GM18519 (cell line): ENCODE results near the gene CCDC170.

Experiments
- ATAC-seq: cut with Tn5 transposase; IDR thresholded peaks from one replicate; pipeline ENCODE4 v1.9.1; 2021; ENCODE audit warnings: mild to moderate bottlenecking, moderate library complexity; ENCODE audit not compliant: unreplicated experiment, low FRiP score

Gene CCDC170

GRCh38 chr6:151610326-151610725, 116.5 kb downstream of the CCDC170 start:
- ATAC-seq = no peak

GRCh38 chr6:151614630-151615029, 120.8 kb downstream of the CCDC170 start:
- no peak for ATAC-seq

- no peak for ATAC-seq
Measured at GRCh38 chr6:151616091-151616513, 122.3 kb downstream of the CCDC170 start.

GRCh38 chr6:151616600-151616999, 122.8 kb downstream of the CCDC170 start:
- ATAC-seq = no peak

- no peak for ATAC-seq
Measured at GRCh38 chr6:151617539-151617938, 123.7 kb downstream of the CCDC170 start.

- ATAC-seq = no peak
Measured at GRCh38 chr6:151618717-151619116, 124.9 kb downstream of the CCDC170 start.

GRCh38 chr6:151620179-151620578, 126.4 kb downstream of the CCDC170 start:
- no peak for ATAC-seq

- ATAC-seq = no peak
Measured at GRCh38 chr6:151624071-151624470, 130.3 kb downstream of the CCDC170 start.

- ATAC-seq = no peak
Measured at GRCh38 chr6:151624481-151624880, 130.7 kb downstream of the CCDC170 start.

GRCh38 chr6:151624900-151625536, 131.2 kb downstream of the CCDC170 start:
- no peak for ATAC-seq

GRCh38 chr6:151627689-151628444, 134.1 kb downstream of the CCDC170 start:
- peak; percentile 50 for ATAC-seq

- ATAC-seq = no peak
Measured at GRCh38 chr6:151629791-151630190, 136.0 kb downstream of the CCDC170 start.

- no peak for ATAC-seq
Measured at GRCh38 chr6:151630387-151630786, 136.6 kb downstream of the CCDC170 start.

- no peak for ATAC-seq
Measured at GRCh38 chr6:151630991-151631655, 137.3 kb downstream of the CCDC170 start.

- no peak for ATAC-seq
Measured at GRCh38 chr6:151632415-151632987, 138.7 kb downstream of the CCDC170 start.

- ATAC-seq = no peak
Measured at GRCh38 chr6:151633526-151634335, 139.9 kb downstream of the CCDC170 start.

GRCh38 chr6:151634336-151634720, 140.5 kb downstream of the CCDC170 start:
- no peak for ATAC-seq

- ATAC-seq = no peak
Measured at GRCh38 chr6:151635741-151636140, 141.9 kb downstream of the CCDC170 start.

GRCh38 chr6:151637814-151638213, 144.0 kb downstream of the CCDC170 start:
- no peak for ATAC-seq

- ATAC-seq = no peak
Measured at GRCh38 chr6:151639750-151640149, 145.9 kb downstream of the CCDC170 start.
